PFSK-1 (cell line): ENCODE data around the gene LSAMP.

Experiments used
- FOXP2 ChIP-seq: optimal IDR thresholded peaks from 2 replicates; pipeline ENCODE3; 2011; ENCODE audit warnings: borderline replicate concordance, control low read depth, inconsistent platforms; ENCODE audit not compliant: insufficient read depth; ENCODE audit errors: extremely low read length, extremely low read depth
- POLR2AphosphoS5 ChIP-seq: IDR thresholded peaks from 2 replicates; pipeline ENCODE4 v1.6.1; 2012; ENCODE audit warnings: low read depth, mild to moderate bottlenecking, control low read depth, low read length, moderate library complexity
- REST ChIP-seq, 2 experiments: IDR thresholded peaks; 2 replicates each; pipeline versions ENCODE4 v1.6.1 to v1.8.0; 2011 to 2012; ENCODE audit warnings: low read depth in 2 of 2, low read length in 2 of 2, control low read depth in 1 of 2, inconsistent platforms in 1 of 2, mild to moderate bottlenecking in 1 of 2, moderate library complexity in 1 of 2; ENCODE audit not compliant: insufficient read depth in 1 of 2
- SIN3A ChIP-seq: IDR thresholded peaks from 2 replicates; pipeline ENCODE4 v1.6.1; 2012; ENCODE audit warnings: mild to moderate bottlenecking, low read length, moderate library complexity, borderline replicate concordance; ENCODE audit not compliant: insufficient read depth
- TAF1 ChIP-seq: IDR thresholded peaks from 2 replicates; pipeline ENCODE4 v1.6.1; 2012; ENCODE audit warnings: low read length, control low read depth, borderline replicate concordance; ENCODE audit not compliant: insufficient read depth

- TF ChIP-seq POLR2AphosphoS5 (no peak), REST (IDR thresholded peaks at IDR 0.05; ENCODE audit: insufficient read depth in 1 of 2, low read depth in 2 of 2, low read length in 2 of 2) (no peak), TAF1 (no peak), SIN3A (no peak), FOXP2 (no peak)
Observed at GRCh38 chr3:116432795-116433194, 12.5 kb downstream of the LSAMP start.
